ENCODE results near the gene PHLDB2.

The PHLDB2 gene

DNA sequence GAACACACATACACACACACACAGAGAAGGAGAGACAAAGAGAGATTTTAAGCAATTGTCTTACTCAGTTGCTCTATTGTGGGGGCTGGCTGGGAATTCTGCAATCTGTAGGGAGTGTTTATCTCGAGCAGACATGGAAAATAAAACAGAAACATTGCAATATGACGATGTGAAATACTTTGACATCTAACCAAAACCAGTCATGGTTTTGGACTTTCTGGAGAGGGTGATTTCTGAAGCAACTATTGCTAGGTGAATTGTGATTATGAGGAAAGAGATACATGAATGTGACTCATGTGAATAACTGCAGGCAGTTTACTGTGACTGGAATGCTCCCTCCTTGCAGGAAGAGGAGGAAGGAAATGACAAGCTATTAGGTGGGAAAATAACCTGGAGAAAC is 12.3 kb upstream of the PHLDB2 start:
- no peak for TF ChIP-seq POLR2A (IDR thresholded peaks at IDR 0.05; ENCODE audit: low read depth, low read length)
- TF ChIP-seq SPI1 (IDR thresholded peaks at IDR 0.05; ENCODE audit: low read depth, low read length): no peak
- no peak for TF ChIP-seq POU2F2 (IDR thresholded peaks at IDR 0.05; ENCODE audit: low read depth, low read length)
- no peak for TF ChIP-seq POLR2AphosphoS5 (IDR thresholded peaks at IDR 0.05; ENCODE audit: low read depth, low read length)
- TF ChIP-seq PAX5 (IDR thresholded peaks at IDR 0.05; ENCODE audit: insufficient read depth, low read length, severe bottlenecking): no peak
- no peak for TF ChIP-seq TAF1 (IDR thresholded peaks at IDR 0.05; ENCODE audit: low read depth, low read length)
- FAIRE-seq (no peak), DNase-seq (ENCODE audit: insufficient read length, low spot score) (no peak)

DNA sequence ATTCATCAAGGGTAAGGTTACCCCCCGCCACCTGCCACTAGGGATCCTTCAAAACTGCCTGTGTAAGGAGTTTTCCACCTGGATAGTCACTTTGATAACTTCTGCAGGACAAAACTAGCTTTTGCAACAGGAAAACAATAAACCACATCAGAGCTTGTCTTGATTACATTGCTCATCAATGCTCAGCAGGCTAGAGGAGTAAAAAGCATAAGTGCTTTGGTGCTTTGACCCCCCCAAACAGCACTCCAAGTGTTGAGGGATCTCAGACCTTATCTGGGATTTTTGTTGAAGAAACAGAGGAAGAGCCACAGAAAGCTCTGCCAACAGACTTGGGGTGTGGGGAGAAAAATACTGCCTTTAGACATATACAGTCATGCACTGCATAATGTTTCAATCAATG is 10.8 kb upstream of the PHLDB2 start:
- no peak for TF ChIP-seq POU2F2 (IDR thresholded peaks at IDR 0.05; ENCODE audit: low read depth, low read length)
- no peak for TF ChIP-seq POLR2A (IDR thresholded peaks at IDR 0.05; ENCODE audit: low read depth, low read length)
- TF ChIP-seq SPI1 (IDR thresholded peaks at IDR 0.05; ENCODE audit: low read depth, low read length): no peak
- TF ChIP-seq POLR2AphosphoS5 (IDR thresholded peaks at IDR 0.05; ENCODE audit: low read depth, low read length): no peak
- TF ChIP-seq PAX5 (IDR thresholded peaks at IDR 0.05; ENCODE audit: insufficient read depth, low read length, severe bottlenecking): no peak
- DNase-seq (ENCODE audit: insufficient read length, low spot score) (no peak), FAIRE-seq (no peak)

DNA sequence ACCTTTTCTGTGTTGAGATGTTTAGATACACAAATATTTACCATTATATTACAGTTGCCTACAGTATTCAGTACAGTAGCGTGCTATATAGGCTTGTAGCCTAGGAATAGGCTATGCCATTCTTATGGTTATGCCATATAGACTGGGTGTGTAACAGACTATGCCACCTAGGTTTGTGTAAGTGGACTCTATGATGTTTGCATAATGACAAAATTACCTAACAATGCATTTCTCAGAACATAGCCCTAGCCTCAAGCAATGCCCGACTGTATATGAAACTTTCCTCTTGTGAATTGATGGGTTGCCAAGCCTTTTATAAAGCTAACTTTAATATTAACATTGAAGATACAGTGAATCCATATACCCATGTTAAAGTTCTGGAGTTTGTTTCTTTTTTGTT is 10.3 kb upstream of the PHLDB2 start:
- no peak for DNase-seq (ENCODE audit: insufficient read length, low spot score)
- TF ChIP-seq POLR2AphosphoS5 (IDR thresholded peaks at IDR 0.05; ENCODE audit: low read depth, low read length) (no peak), SPI1 (IDR thresholded peaks at IDR 0.05; ENCODE audit: low read depth, low read length) (no peak), POU2F2 (IDR thresholded peaks at IDR 0.05; ENCODE audit: low read depth, low read length) (no peak), POLR2A (IDR thresholded peaks at IDR 0.05; ENCODE audit: low read depth, low read length) (no peak), TAF1 (IDR thresholded peaks at IDR 0.05; ENCODE audit: low read depth, low read length) (no peak), PAX5 (IDR thresholded peaks at IDR 0.05; ENCODE audit: insufficient read depth, low read length, severe bottlenecking) (no peak)

DNA sequence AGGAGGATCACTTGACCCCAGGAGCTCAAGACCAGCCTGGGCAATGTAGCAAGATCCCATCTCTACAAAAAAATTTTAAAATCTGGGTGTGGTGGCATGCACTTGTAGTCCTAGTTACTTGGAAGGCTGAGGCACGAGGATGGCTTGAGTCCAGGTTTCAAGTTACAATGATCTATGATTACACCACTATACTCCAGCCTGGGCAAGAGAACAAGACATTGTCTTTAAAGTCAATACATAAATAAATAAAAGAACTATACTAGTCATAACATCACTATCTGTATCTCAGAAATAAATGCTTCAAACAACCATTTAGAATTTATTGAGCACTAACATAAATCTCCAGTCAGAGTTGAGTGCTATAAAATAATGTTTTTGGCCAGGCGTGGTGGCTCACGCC is 8.5 kb upstream of the PHLDB2 start:
- no peak for DNase-seq (ENCODE audit: insufficient read length, low spot score)
- TF ChIP-seq SPI1 (IDR thresholded peaks at IDR 0.05; ENCODE audit: low read depth, low read length) (no peak), TAF1 (IDR thresholded peaks at IDR 0.05; ENCODE audit: low read depth, low read length) (no peak), POLR2AphosphoS5 (IDR thresholded peaks at IDR 0.05; ENCODE audit: low read depth, low read length) (no peak), POLR2A (IDR thresholded peaks at IDR 0.05; ENCODE audit: low read depth, low read length) (no peak), PAX5 (IDR thresholded peaks at IDR 0.05; ENCODE audit: insufficient read depth, low read length, severe bottlenecking) (no peak)
- no peak for FAIRE-seq

More for the DNA sequence above, 10.3 kb upstream of the PHLDB2 start:
- no peak for FAIRE-seq

DNA sequence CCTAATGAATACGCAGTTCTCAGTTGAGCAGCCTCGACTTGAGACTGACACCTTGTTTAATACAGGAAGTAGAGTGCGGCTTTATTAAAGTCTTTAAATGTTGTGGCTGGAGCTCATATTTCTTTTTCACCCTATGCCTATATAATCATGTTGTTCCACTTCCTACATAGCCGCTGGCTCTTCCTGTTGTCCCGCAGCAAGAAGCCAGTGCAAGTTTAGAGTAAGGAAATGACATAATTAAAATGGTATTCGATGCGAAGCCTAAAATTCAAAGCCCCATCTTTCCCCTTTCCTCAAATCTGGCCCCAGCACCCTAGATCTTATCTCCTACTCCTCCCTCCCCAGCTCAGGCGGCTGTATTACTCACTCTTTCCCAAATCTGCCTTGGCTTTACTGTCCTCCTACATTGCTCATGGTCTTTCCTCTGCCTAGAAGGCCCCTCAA is 7.5 kb upstream of the PHLDB2 start:
- FAIRE-seq: no peak

DNA sequence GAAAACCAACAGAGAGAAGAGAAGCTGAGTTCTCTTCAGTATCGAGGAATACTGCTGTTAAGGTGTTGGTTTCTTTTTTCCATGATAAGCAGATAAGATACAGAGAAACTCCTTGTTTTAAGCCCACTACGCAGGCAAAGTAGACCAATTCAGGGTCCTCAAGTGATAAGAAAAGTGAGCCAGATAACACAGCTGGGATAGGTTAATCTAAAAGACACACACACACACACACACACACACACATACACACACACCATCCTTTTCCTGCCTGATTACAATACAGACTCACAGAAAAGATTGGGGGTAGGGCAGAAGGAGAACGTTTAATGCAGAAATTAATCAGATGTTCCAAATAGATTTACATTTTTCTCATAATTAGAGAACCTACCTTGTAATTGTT is 6.5 kb upstream of the PHLDB2 start:
- DNase-seq (ENCODE audit: insufficient read length, low spot score) (no peak), FAIRE-seq (no peak)
- TF ChIP-seq POLR2A (IDR thresholded peaks at IDR 0.05; ENCODE audit: low read depth, low read length): no peak
- TF ChIP-seq PAX5 (IDR thresholded peaks at IDR 0.05; ENCODE audit: insufficient read depth, low read length, severe bottlenecking): no peak
- no peak for TF ChIP-seq TAF1 (IDR thresholded peaks at IDR 0.05; ENCODE audit: low read depth, low read length)

More for the DNA sequence above, 7.5 kb upstream of the PHLDB2 start:
- DNase-seq (ENCODE audit: insufficient read length, low spot score): no peak
- TF ChIP-seq TAF1 (IDR thresholded peaks at IDR 0.05; ENCODE audit: low read depth, low read length): no peak
- no peak for TF ChIP-seq SPI1 (IDR thresholded peaks at IDR 0.05; ENCODE audit: low read depth, low read length)

DNA sequence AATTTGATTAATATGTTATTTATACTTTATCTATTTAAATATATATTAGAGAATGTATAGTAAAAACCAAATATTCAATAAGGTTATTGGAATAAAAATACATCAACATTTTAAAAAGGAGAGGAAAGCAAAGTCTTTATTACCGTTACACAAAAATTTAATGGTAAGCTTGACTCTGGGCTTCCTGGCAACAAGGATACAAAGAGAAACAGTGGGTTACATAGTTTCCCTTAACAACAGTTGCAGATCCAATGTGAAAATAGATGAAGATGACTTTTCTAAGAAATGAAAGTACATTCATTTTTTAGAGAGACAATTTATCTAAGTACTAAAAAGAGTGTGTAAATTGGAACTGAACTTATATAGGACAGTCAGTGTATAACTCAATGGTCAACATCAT is 6.0 kb upstream of the PHLDB2 start:
- DNase-seq (ENCODE audit: insufficient read length, low spot score) (no peak), FAIRE-seq (no peak)
- TF ChIP-seq POLR2A (IDR thresholded peaks at IDR 0.05; ENCODE audit: low read depth, low read length): no peak
- no peak for TF ChIP-seq PAX5 (IDR thresholded peaks at IDR 0.05; ENCODE audit: insufficient read depth, low read length, severe bottlenecking)
- TF ChIP-seq TAF1 (IDR thresholded peaks at IDR 0.05; ENCODE audit: low read depth, low read length): no peak
- no peak for TF ChIP-seq POU2F2 (IDR thresholded peaks at IDR 0.05; ENCODE audit: low read depth, low read length)
- no peak for TF ChIP-seq POLR2AphosphoS5 (IDR thresholded peaks at IDR 0.05; ENCODE audit: low read depth, low read length)
- TF ChIP-seq SPI1 (IDR thresholded peaks at IDR 0.05; ENCODE audit: low read depth, low read length): no peak

DNA sequence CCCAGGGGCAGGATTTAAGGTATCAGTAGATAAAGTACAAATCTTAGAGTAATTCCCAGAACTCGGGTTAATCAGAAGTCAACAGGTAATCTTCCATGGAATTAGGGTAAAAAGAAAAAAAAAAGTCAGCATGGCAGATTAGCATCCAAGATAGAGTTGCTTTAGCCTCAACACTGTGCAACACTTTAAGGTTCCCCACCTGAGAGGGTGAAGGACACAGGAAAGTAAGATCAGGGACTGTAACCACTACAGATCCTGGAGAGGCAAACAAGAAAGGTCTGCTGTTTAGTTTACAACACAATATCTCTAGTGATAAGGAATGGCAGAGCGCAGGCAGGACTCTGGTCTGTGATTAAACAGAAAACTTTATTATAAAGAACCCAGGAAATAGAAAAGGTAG is 4.1 kb upstream of the PHLDB2 start:
- no peak for TF ChIP-seq POLR2AphosphoS5 (IDR thresholded peaks at IDR 0.05; ENCODE audit: low read depth, low read length)
- TF ChIP-seq POU2F2 (IDR thresholded peaks at IDR 0.05; ENCODE audit: low read depth, low read length): no peak
- TF ChIP-seq POLR2A (IDR thresholded peaks at IDR 0.05; ENCODE audit: low read depth, low read length): no peak
- TF ChIP-seq PAX5 (IDR thresholded peaks at IDR 0.05; ENCODE audit: insufficient read depth, low read length, severe bottlenecking): no peak
- no peak for TF ChIP-seq TAF1 (IDR thresholded peaks at IDR 0.05; ENCODE audit: low read depth, low read length)
- no peak for TF ChIP-seq SPI1 (IDR thresholded peaks at IDR 0.05; ENCODE audit: low read depth, low read length)
- DNase-seq (ENCODE audit: insufficient read length, low spot score) (no peak), FAIRE-seq (no peak)

DNA sequence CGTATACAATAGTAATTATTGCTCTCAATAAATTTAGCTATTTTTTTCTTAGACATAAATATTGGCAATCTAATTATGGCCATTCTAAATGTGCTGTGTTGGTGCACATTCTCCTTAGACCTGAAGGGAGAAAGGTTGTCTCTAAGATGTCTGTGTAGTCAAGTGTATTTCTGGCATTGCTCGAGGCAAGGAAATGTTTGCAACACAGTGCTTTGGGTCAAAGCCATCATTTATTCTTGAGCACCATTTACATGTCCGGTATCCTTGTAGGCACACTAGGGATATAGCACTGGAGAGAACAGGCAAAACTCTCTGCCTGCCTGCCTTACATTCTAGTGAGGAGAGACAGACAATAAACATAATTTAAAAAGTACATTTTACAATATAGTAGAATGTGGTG is 2.6 kb upstream of the PHLDB2 start:
- no peak for TF ChIP-seq TAF1 (IDR thresholded peaks at IDR 0.05; ENCODE audit: low read depth, low read length)
- DNase-seq (ENCODE audit: insufficient read length, low spot score) (no peak), FAIRE-seq (no peak)

DNA sequence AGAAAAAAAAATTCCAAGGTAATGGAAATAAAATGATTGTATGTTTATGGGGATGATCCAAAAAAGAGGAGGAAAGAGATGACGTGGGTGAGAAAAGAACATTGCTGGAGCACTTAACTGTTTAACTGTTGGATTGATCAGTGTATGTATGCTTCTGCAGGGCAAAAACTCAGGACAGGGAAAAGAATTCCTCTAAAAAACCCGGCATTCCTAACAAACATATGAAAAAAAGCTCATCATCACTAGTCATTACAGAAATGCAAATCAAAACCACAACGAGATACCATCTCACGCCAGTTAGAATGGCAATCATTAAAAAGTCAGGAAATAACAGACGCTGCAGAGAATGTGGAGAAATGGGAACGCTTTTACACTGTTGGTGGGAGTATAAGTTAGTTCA is 1.6 kb upstream of the PHLDB2 start:
- no peak for TF ChIP-seq PAX5 (IDR thresholded peaks at IDR 0.05; ENCODE audit: insufficient read depth, low read length, severe bottlenecking)
- no peak for TF ChIP-seq POLR2A (IDR thresholded peaks at IDR 0.05; ENCODE audit: low read depth, low read length)
- no peak for TF ChIP-seq SPI1 (IDR thresholded peaks at IDR 0.05; ENCODE audit: low read depth, low read length)
- no peak for TF ChIP-seq POU2F2 (IDR thresholded peaks at IDR 0.05; ENCODE audit: low read depth, low read length)
- TF ChIP-seq POLR2AphosphoS5 (IDR thresholded peaks at IDR 0.05; ENCODE audit: low read depth, low read length): no peak
- TF ChIP-seq TAF1 (IDR thresholded peaks at IDR 0.05; ENCODE audit: low read depth, low read length): no peak
- DNase-seq (ENCODE audit: insufficient read length, low spot score) (no peak), FAIRE-seq (no peak)

DNA sequence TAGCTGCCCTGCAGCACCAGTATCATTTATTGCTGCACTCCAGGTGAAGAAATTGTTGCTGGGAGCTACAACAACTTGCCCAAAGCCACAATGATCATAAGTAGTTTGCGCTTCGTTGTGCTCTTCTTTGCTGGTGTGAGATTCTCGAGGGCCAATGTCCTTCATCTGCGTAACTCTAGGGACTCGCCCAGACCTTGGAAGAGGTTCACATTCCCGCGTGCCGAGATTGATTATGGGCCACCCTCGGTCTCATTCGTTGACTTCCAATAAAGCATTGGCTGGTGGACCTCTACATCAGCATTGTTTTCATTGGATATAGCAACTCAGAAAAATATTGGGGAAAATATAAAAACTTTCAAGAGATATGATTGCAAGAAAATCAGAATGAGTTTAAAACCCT is 423 bp upstream of the PHLDB2 start:
- DNase-seq (ENCODE audit: insufficient read length, low spot score): no peak
- TF ChIP-seq PAX5 (IDR thresholded peaks at IDR 0.05; ENCODE audit: insufficient read depth, low read length, severe bottlenecking) (no peak), POLR2AphosphoS5 (IDR thresholded peaks at IDR 0.05; ENCODE audit: low read depth, low read length) (no peak), SPI1 (IDR thresholded peaks at IDR 0.05; ENCODE audit: low read depth, low read length) (no peak)
- FAIRE-seq: no peak

Data from GM12891 (cell line).